IMR-90 (cell line): Measurements from ENCODE around the gene C15orf62. TPM values are rescaled to one million over a fixed set of nuclear protein-coding genes. Genes with fewer than 3 reads are reported as not detected.

Experiments
- ATAC-seq: fragments of 200-7000 bp; cut with Tn5 transposase; 2 replicates; pipeline ENCODE4 v1.9.1; 2020; ENCODE audit warnings: low read depth, mild to moderate bottlenecking, moderate library complexity
- BruUV-seq: library from RNA; stranded (reverse); fragments of 400-500 nt; replicated peaks from 2 replicates; lab custom pipeline; 2021; lab: Mats Ljungman, UMichigan
- CTCF ChIA-PET: fragments of 300-600 bp; formaldehyde crosslinking; extraction: SDS; loops from one replicate; lab custom pipeline; 2021; ENCODE audit warnings: antibody characterized with exemption; lab: Yijun Ruan, JAX
- POLR2A ChIA-PET: fragments of 300-600 bp; sonication (Branson Sonifier 250); formaldehyde crosslinking; loops from one replicate; lab custom pipeline; 2022; ENCODE audit warnings: antibody characterized with exemption; ENCODE audit not compliant: unreplicated experiment; lab: Charles Lee
- DNase-seq: peaks from one replicate; pipeline ENCODE4 v3.0.0; 2013
- H2AFZ ChIP-seq: replicated peaks from 2 replicates; pipeline ENCODE3; 2013; ENCODE audit warnings: low read length, mild to moderate bottlenecking; ENCODE audit not compliant: poor library complexity
- H2AK5ac ChIP-seq: 2 replicates; pipeline ENCODE4 v1.6.1; 2013; ENCODE audit warnings: low read depth, low read length, inconsistent platforms
- H2AK9ac ChIP-seq: replicated peaks from 2 replicates; pipeline ENCODE3; 2013; ENCODE audit warnings: mild to moderate bottlenecking, low read depth, low read length, moderate library complexity; ENCODE audit not compliant: poor library complexity
- H2BK120ac ChIP-seq: 2 replicates; pipeline ENCODE4 v1.6.1; 2013; ENCODE audit warnings: low read depth, low read length, inconsistent platforms
- H2BK15ac ChIP-seq: 3 replicates; pipeline ENCODE4 v1.6.1; 2013; ENCODE audit warnings: low read depth, low read length, inconsistent platforms
- H2BK20ac ChIP-seq: 2 replicates; pipeline ENCODE4 v1.6.1; 2013; ENCODE audit warnings: low read depth, mild to moderate bottlenecking, inconsistent platforms, low read length, moderate library complexity
- H2BK5ac ChIP-seq: 2 replicates; pipeline ENCODE4 v1.6.1; 2013; ENCODE audit warnings: mild to moderate bottlenecking, low read depth, low read length, inconsistent platforms; ENCODE audit not compliant: poor library complexity, severe bottlenecking
- H3K14ac ChIP-seq: replicated peaks from 2 replicates; pipeline ENCODE4 v1.6.1; 2013; ENCODE audit warnings: low read depth, low read length, inconsistent platforms
- H3K18ac ChIP-seq: 2 replicates; pipeline ENCODE4 v1.6.1; 2013; ENCODE audit warnings: low read depth, low read length, control low read depth
- H3K23ac ChIP-seq: 2 replicates; pipeline ENCODE4 v1.6.1; 2013; ENCODE audit warnings: low read depth, low read length, inconsistent platforms
- H3K27ac ChIP-seq: 2 replicates; pipeline ENCODE4 v1.5.1; 2013; ENCODE audit warnings: mild to moderate bottlenecking, control low read depth, low read length; ENCODE audit not compliant: insufficient read depth
- H3K27me3 ChIP-seq: 2 replicates; pipeline ENCODE4 v1.6.1; 2013; ENCODE audit warnings: low read length; ENCODE audit not compliant: control insufficient read depth, insufficient read depth
- H3K36me3 ChIP-seq: 2 replicates; pipeline ENCODE4 v1.6.1; 2013; ENCODE audit warnings: low read length, mixed read lengths; ENCODE audit not compliant: control insufficient read depth, insufficient read depth
- H3K4ac ChIP-seq: 2 replicates; pipeline ENCODE4 v1.6.1; 2013; ENCODE audit warnings: low read depth, low read length, inconsistent platforms
- H3K4me1 ChIP-seq: 2 replicates; pipeline ENCODE4 v1.6.1; 2013; ENCODE audit warnings: low read length, mixed read lengths; ENCODE audit not compliant: control insufficient read depth, insufficient read depth
- H3K4me2 ChIP-seq: 2 replicates; pipeline ENCODE4 v1.6.1; 2013; ENCODE audit warnings: low read depth, mild to moderate bottlenecking, control low read depth, low read length, moderate library complexity
- H3K4me3 ChIP-seq: 2 replicates; pipeline ENCODE4 v1.5.1; 2013; ENCODE audit warnings: low read depth, mild to moderate bottlenecking, control low read depth, low read length, moderate library complexity; ENCODE audit not compliant: insufficient read depth
- H3K56ac ChIP-seq: 2 replicates; pipeline ENCODE4 v1.6.1; 2013; ENCODE audit warnings: low read length, inconsistent platforms; ENCODE audit not compliant: insufficient read depth; ENCODE audit errors: extremely low read depth
- H3K79me1 ChIP-seq, 2 experiments: 2 replicates each; pipeline ENCODE4 v1.6.1; 2013; ENCODE audit warnings: low read length in 2 of 2, inconsistent platforms in 1 of 2, low read depth in 1 of 2
- H3K9ac ChIP-seq: 2 replicates; pipeline ENCODE4 v1.6.1; 2013; ENCODE audit warnings: low read depth, low read length, control low read depth
- H3K9me1 ChIP-seq: 2 replicates; pipeline ENCODE4 v1.6.1; 2013; ENCODE audit warnings: low read length, inconsistent platforms; ENCODE audit not compliant: insufficient read depth
- H3K9me3 ChIP-seq: 2 replicates; pipeline ENCODE4 v1.6.1; 2013; ENCODE audit warnings: low read length; ENCODE audit not compliant: control insufficient read depth, insufficient read depth
- H4K20me1 ChIP-seq: 2 replicates; pipeline ENCODE4 v1.6.1; 2013; ENCODE audit warnings: low read length, inconsistent platforms; ENCODE audit not compliant: insufficient read depth
- H4K5ac ChIP-seq: 2 replicates; pipeline ENCODE4 v1.6.1; 2013; ENCODE audit warnings: mild to moderate bottlenecking, low read depth, low read length, control low read depth
- H4K8ac ChIP-seq, 2 experiments: 2 replicates each; pipeline ENCODE4 v1.6.1; 2013; ENCODE audit warnings: low read depth in 2 of 2, low read length in 2 of 2, control low read depth in 1 of 2, inconsistent platforms in 1 of 2
- H4K91ac ChIP-seq: 2 replicates; pipeline ENCODE4 v1.6.1; 2013; ENCODE audit warnings: low read depth, low read length, inconsistent platforms; ENCODE audit not compliant: insufficient read depth
- BHLHE40 ChIP-seq: fragments of 150-350 bp; IDR thresholded peaks from 2 replicates; pipeline ENCODE4 v1.6.1; 2016; ENCODE audit warnings: mild to moderate bottlenecking, low read depth, low read length
- CEBPB ChIP-seq: IDR thresholded peaks from 2 replicates; pipeline ENCODE4 v1.6.1; 2012; ENCODE audit warnings: low read depth, low read length, improper control_type of control experiment
- CHD1 ChIP-seq: IDR thresholded peaks from 2 replicates; pipeline ENCODE4 v1.6.1; 2012; ENCODE audit warnings: low read depth, low read length, improper control_type of control experiment
- CTCF ChIP-seq: conservative IDR thresholded peaks from 2 replicates; pipeline ENCODE4 v1.5.1; 2012; ENCODE audit warnings: mild to moderate bottlenecking, low read depth, low read length, improper control_type of control experiment
- ELK1 ChIP-seq: fragments of 150-350 bp; IDR thresholded peaks from 2 replicates; pipeline ENCODE4 v1.6.1; 2016; ENCODE audit warnings: low read depth, mild to moderate bottlenecking, low read length, moderate library complexity, borderline replicate concordance
- FOS ChIP-seq: fragments of 150-350 bp; IDR thresholded peaks from 2 replicates; pipeline ENCODE4 v1.6.1; 2016; ENCODE audit warnings: low read depth, low read length
- MAFK ChIP-seq: IDR thresholded peaks from 2 replicates; pipeline ENCODE4 v1.6.1; 2012; ENCODE audit warnings: low read depth, low read length, improper control_type of control experiment
- MAZ ChIP-seq: IDR thresholded peaks from 2 replicates; pipeline ENCODE4 v1.6.1; 2012; ENCODE audit warnings: low read depth, mild to moderate bottlenecking, low read length, improper control_type of control experiment, moderate library complexity, borderline replicate concordance
- MXI1 ChIP-seq: IDR thresholded peaks from 2 replicates; pipeline ENCODE4 v1.6.1; 2012; ENCODE audit warnings: low read depth, mild to moderate bottlenecking, low read length, moderate library complexity, borderline replicate concordance
- NFE2L2 ChIP-seq: fragments of 150-350 bp; IDR thresholded peaks from 2 replicates; pipeline ENCODE4 v1.6.1; 2016; ENCODE audit warnings: low read depth, mild to moderate bottlenecking, low read length
- POLR2A ChIP-seq: IDR thresholded peaks from 2 replicates; pipeline ENCODE4 v1.6.1; 2012; ENCODE audit warnings: mild to moderate bottlenecking, low read depth, low read length
- RAD21 ChIP-seq: IDR thresholded peaks from 2 replicates; pipeline ENCODE4 v1.6.1; 2012; ENCODE audit warnings: low read length, improper control_type of control experiment
- RCOR1 ChIP-seq: IDR thresholded peaks from 2 replicates; pipeline ENCODE4 v1.6.1; 2012; ENCODE audit warnings: mild to moderate bottlenecking, low read length, improper control_type of control experiment; ENCODE audit not compliant: insufficient replicate concordance
- RFX5 ChIP-seq: IDR thresholded peaks from 2 replicates; pipeline ENCODE4 v1.8.0; 2012; ENCODE audit warnings: low read depth, mild to moderate bottlenecking, low read length, moderate library complexity
- SMC3 ChIP-seq: fragments of 150-350 bp; IDR thresholded peaks from 2 replicates; pipeline ENCODE4 v1.6.1; 2016; ENCODE audit warnings: low read depth, mild to moderate bottlenecking, antibody characterized with exemption, low read length, moderate library complexity
- USF2 ChIP-seq: fragments of 150-350 bp; IDR thresholded peaks from 2 replicates; pipeline ENCODE4 v1.6.1; 2017; ENCODE audit warnings: mild to moderate bottlenecking, antibody characterized with exemption, low read length, low read depth
- WGBS, 2 experiments: methylation state at CpG; one replicate each; pipeline versions ENCODE4 v1.1.5 to v1.1.7; 2013; ENCODE audit warnings: missing lambda C conversion rate in 2 of 2; ENCODE audit not compliant: insufficient read length in 1 of 2; ENCODE audit errors: extremely low coverage in 2 of 2; 5-methylcytosine and 5-hydroxymethylcytosine counted together
- dilution Hi-C: fragments of 300-500 bp; cut with HindIII; formaldehyde crosslinking; loops from one replicate; pipeline ENCODE4 v1.14.3; 2018; ENCODE audit warnings: low sequenced_read_pairs; ENCODE audit not compliant: unreplicated experiment
- in situ Hi-C: fragments of 300-500 bp; cut with MboI; formaldehyde crosslinking; loops from 3 replicates; pipeline ENCODE4 v1.14.3; 2019; ENCODE audit warnings: low sequenced_read_pairs, inconsistent platforms, mixed read lengths
- intact Hi-C: fragments of 100-400 bp; cut with micrococcal nuclease; formaldehyde crosslinking; loops from 2 replicates; pipeline ENCODE4 v1.10.0; 2022
- polyA plus RNA-seq, 3 experiments: library from polyadenylated mRNA; depleted of rRNA; stranded (reverse); fragments of >200 nt; gene quantifications; 2 replicates each; pipeline ENCODE4 v1.2.3, GENCODE V29; 2012; ENCODE audit warnings: low replicate concordance in 1 of 3
- total RNA-seq: library from RNA; depleted of rRNA; stranded (reverse); fragments of >200 nt; gene quantifications from 2 replicates; pipeline ENCODE4 v1.2.3, GENCODE V29; 2012

The C15orf62 gene
- total and polyA plus RNA-seq, 2 of the 4 experiments (the other 2 are of a cell fraction): not detected

- no peak for ATAC-seq
- Histone ChIP-seq H3K18ac (no peak overlapping the region), H3K27me3 (no peaks in the 10 kb centered on the region), H4K8ac (no peak overlapping the region), H2AK9ac (no peak overlapping the region), H2BK5ac (no peak overlapping the region), H3K4me2 (no peak overlapping the region), H3K9ac (no peak overlapping the region), H3K36me3 (0 out of 2 replicates have a peak, but pooled peaks cover 1% of the 10 kb centered on the region), H3K4ac (no peak overlapping the region), H4K20me1 (no peaks in the 10 kb centered on the region), H2AFZ (no peak overlapping the region), H2BK20ac (no peak overlapping the region), H3K23ac (no peak overlapping the region), H3K27ac (no peak overlapping the region), H4K91ac (no peak overlapping the region), H3K4me3 (no peak overlapping the region), H3K9me1 (no peaks in the 10 kb centered on the region), H3K9me3 (no peaks in the 10 kb centered on the region), H3K14ac (no peak overlapping the region), H2BK15ac (no peak overlapping the region), H4K5ac (no peak overlapping the region), H2BK120ac (no peak overlapping the region), H3K4me1 (no peaks in the 10 kb centered on the region), H3K79me1 (no peaks in the 10 kb centered on the region), H3K56ac (no peak overlapping the region), H2AK5ac (no peak overlapping the region)
- in situ Hi-C loops (no loop called here), intact Hi-C loops (no loop called here), dilution Hi-C loops (no loop called here)
- no TSS peak for BruUV-seq
- no peak for DNase-seq
- WGBS, 2 experiments: no CpG with 5 or more reads among the region's 2 CpGs
- ChIA-PET CTCF (interaction anchor here (1.4 kb wide), 1 partner anchor 23 kb away, joined by 3 read pairs; no protein-coding TSS in a partner anchor), POLR2A (no interaction called here)
- TF ChIP-seq RAD21 (no peak), CHD1 (no peak), RFX5 (no peak), POLR2A (no peak), MAZ (no peak), USF2 (no peak), BHLHE40 (no peak), FOS (no peak), MAFK (no peak), MXI1 (no peak), CTCF (no peak), SMC3 (no peak), CEBPB (no peak), NFE2L2 (no peak), RCOR1 (no peak), ELK1 (no peak)
Measured at GRCh38 chr15:40723919-40724318, 45.9 kb upstream of the C15orf62 start.
